ENCODE data around the gene UQCRC1.
A peak's percentile ranks its signal among the peaks of the same experiment; 100 is the strongest.

The UQCRC1 gene

GRCh38 chr3:48572517-48572916 is 36.9 kb downstream of the UQCRC1 start:
- DNase-seq (ENCODE audit: low read depth in 2 of 2) = no peak

- no peak for DNase-seq (ENCODE audit: low read depth in 2 of 2)
Observed at GRCh38 chr3:48571938-48572337, 37.5 kb downstream of the UQCRC1 start.

- DNase-seq (ENCODE audit: low read depth in 2 of 2) = no peak
Observed at GRCh38 chr3:48569808-48570450, 39.5 kb downstream of the UQCRC1 start.

GRCh38 chr3:48569400-48569799 is 40.0 kb downstream of the UQCRC1 start:
- DNase-seq (ENCODE audit: low read depth in 2 of 2) = no peak

- no peak for DNase-seq (ENCODE audit: low read depth in 2 of 2)
Observed at GRCh38 chr3:48568476-48568875, 41.0 kb downstream of the UQCRC1 start.

- no peak for DNase-seq (ENCODE audit: low read depth in 2 of 2)
Observed at GRCh38 chr3:48567500-48567899, 41.9 kb downstream of the UQCRC1 start.

- no peak for DNase-seq (ENCODE audit: low read depth in 2 of 2)
Observed at GRCh38 chr3:48567090-48567489, 42.4 kb downstream of the UQCRC1 start.

GRCh38 chr3:48566401-48566760 is 43.1 kb downstream of the UQCRC1 start:
- no peak for DNase-seq (ENCODE audit: low read depth in 2 of 2)

GRCh38 chr3:48565591-48566400 is 43.6 kb downstream of the UQCRC1 start:
- no peak for DNase-seq (ENCODE audit: low read depth in 2 of 2)

GRCh38 chr3:48565186-48565585 is 44.3 kb downstream of the UQCRC1 start:
- DNase-seq (ENCODE audit: low read depth in 2 of 2) = no peak

GRCh38 chr3:48564667-48565066 is 44.8 kb downstream of the UQCRC1 start:
- no peak for DNase-seq (ENCODE audit: low read depth in 2 of 2)

- no peak for DNase-seq (ENCODE audit: low read depth in 2 of 2)
Observed at GRCh38 chr3:48564022-48564421, 45.4 kb downstream of the UQCRC1 start.

GRCh38 chr3:48563382-48563918 is 46.0 kb downstream of the UQCRC1 start, which contains the start of gene UCN2:
TSS of gene UCN2 (minus strand) at chr3:48563781. CDS start at chr3:48563124, 657 bp downstream.
- DNase-seq (ENCODE audit: low read depth in 2 of 2) = no peak

- no peak for DNase-seq (ENCODE audit: low read depth in 2 of 2)
Observed at GRCh38 chr3:48562367-48563095, 46.9 kb downstream of the UQCRC1 start.

GRCh38 chr3:48561045-48561736 is 48.3 kb downstream of the UQCRC1 start:
- DNase-seq (ENCODE audit: low read depth in 2 of 2) = no peak

- DNase-seq (ENCODE audit: low read depth in 2 of 2) = no peak
Observed at GRCh38 chr3:48560648-48561018, 48.8 kb downstream of the UQCRC1 start.

GRCh38 chr3:48558493-48559134 is 50.8 kb downstream of the UQCRC1 start:
- no peak for DNase-seq (ENCODE audit: low read depth in 2 of 2)

GRCh38 chr3:48556796-48557626 is 52.4 kb downstream of the UQCRC1 start, which contains the start of gene PFKFB4:
TSS of gene PFKFB4 (minus strand) at chr3:48556803. CDS start at chr3:48556777, 26 bp downstream.
- DNase-seq (ENCODE audit: low read depth in 2 of 2) = peak; percentile 98 to 99

GRCh38 chr3:48555949-48556795 is 53.3 kb downstream of the UQCRC1 start:
- no peak for DNase-seq (ENCODE audit: low read depth in 2 of 2)

Measured in stimulated activated CD4-positive, alpha-beta T cell treated with anti-CD3 and anti-CD28 coated beads, Interleukin-1b, Interleukin-23, amount 100 ng/mL, for 1 hour (primary cell).